Activated T-helper 1 cell treated with anti-CD3 and anti-CD28 coated beads, Interleukin-12 subunit alpha, Interleukin-12 subunit beta, Interleukin-2, Interleukin-4 antibody, amounts not matched to agents 30 ng/mL and 10 ng/mL and 1 ng/mL, durations not matched to agents 14 hours and 24 hours and 36 hours (primary cell): ENCODE data around the gene SKP1. TPM values are rescaled to one million over a fixed set of nuclear protein-coding genes. Genes with fewer than 3 reads are reported as not detected.
A peak's percentile ranks its signal among the peaks of the same experiment; 100 is the strongest.

Source experiments
- DNase-seq: peaks from one replicate; pipeline ENCODE4 v3.0.0; 2021; ENCODE audit warnings: low spot score
- H3K27ac Mint-ChIP-seq: one replicate; pipeline ENCODE4 v1.8.0; 2021; ENCODE audit warnings: mild to moderate bottlenecking, mixed read lengths
- H3K27me3 Mint-ChIP-seq: one replicate; pipeline ENCODE4 v1.8.0; 2022; ENCODE audit warnings: mild to moderate bottlenecking, moderate library complexity, mixed read lengths; ENCODE audit not compliant: insufficient read depth
- H3K36me3 Mint-ChIP-seq: one replicate; pipeline ENCODE4 v1.8.0; 2021; ENCODE audit warnings: low read depth, mixed read lengths
- H3K4me1 Mint-ChIP-seq: one replicate; pipeline ENCODE4 v1.8.0; 2021; ENCODE audit warnings: low read depth, mixed read lengths
- H3K4me3 Mint-ChIP-seq: one replicate; pipeline ENCODE4 v1.8.0; 2021; ENCODE audit warnings: mild to moderate bottlenecking, moderate library complexity, mixed read lengths
- H3K9me3 Mint-ChIP-seq: one replicate; pipeline ENCODE4 v1.8.0; 2021; ENCODE audit warnings: mixed read lengths
- intact Hi-C: fragments of 100-400 bp; cut with micrococcal nuclease; formaldehyde crosslinking; loops from one replicate; pipeline ENCODE4 v1.15.1; 2024
- total RNA-seq: library from RNA; stranded (reverse); gene quantifications from 2 replicates; pipeline ENCODE4 v1.2.3, GENCODE V29; 2022

The SKP1 gene
- total RNA-seq, 1 donor from 2014 or later: 265 TPM

GRCh38 chr5:134103998-134104654 lies 72.6 kb downstream of the SKP1 start:
- no peaks in the 10 kb centered on the region for H3K9me3 Mint-ChIP-seq
- peaks cover 2% of the 10 kb centered on the region for H3K36me3 Mint-ChIP-seq
- peaks cover 57% of the 10 kb centered on the region for H3K4me1 Mint-ChIP-seq
- H3K27ac Mint-ChIP-seq: peak overlapping the region; percentile 82
- H3K27me3 Mint-ChIP-seq: peaks cover 29% of the 10 kb centered on the region
- peak overlapping the region; percentile 15 for H3K4me3 Mint-ChIP-seq
- intact Hi-C loops: loop anchor here (5.0 kb wide), 1 partner anchor 123 kb away; the partner anchor contains the start of gene PPP2CA
- DNase-seq: no peak

- intact Hi-C loops: loop anchor here (5.0 kb wide), 1 partner anchor 124 kb away; the partner anchor contains the start of gene PPP2CA
- Mint-ChIP-seq H3K4me3 (no peak overlapping the region), H3K4me1 (peaks cover 63% of the 10 kb centered on the region), H3K36me3 (peaks cover 2% of the 10 kb centered on the region), H3K27ac (peak overlapping the region; percentile 63), H3K27me3 (peaks cover 29% of the 10 kb centered on the region), H3K9me3 (no peaks in the 10 kb centered on the region)
- no peak for DNase-seq
These were observed 73.4 kb downstream of the SKP1 start for GRCh38 chr5:134103397-134103796.

- DNase-seq: peak; percentile 58
- Mint-ChIP-seq H3K27ac (no peak overlapping the region), H3K36me3 (peaks cover 4% of the 10 kb centered on the region), H3K4me3 (peak overlapping the region; percentile 26), H3K9me3 (no peaks in the 10 kb centered on the region), H3K4me1 (peaks cover 59% of the 10 kb centered on the region), H3K27me3 (peaks cover 36% of the 10 kb centered on the region)
- intact Hi-C loops: loop anchor here (5.0 kb wide), 1 partner anchor 125 kb away; the partner anchor contains the start of gene PPP2CA
These were observed 74.9 kb downstream of the SKP1 start for GRCh38 chr5:134101686-134102439.

DNA sequence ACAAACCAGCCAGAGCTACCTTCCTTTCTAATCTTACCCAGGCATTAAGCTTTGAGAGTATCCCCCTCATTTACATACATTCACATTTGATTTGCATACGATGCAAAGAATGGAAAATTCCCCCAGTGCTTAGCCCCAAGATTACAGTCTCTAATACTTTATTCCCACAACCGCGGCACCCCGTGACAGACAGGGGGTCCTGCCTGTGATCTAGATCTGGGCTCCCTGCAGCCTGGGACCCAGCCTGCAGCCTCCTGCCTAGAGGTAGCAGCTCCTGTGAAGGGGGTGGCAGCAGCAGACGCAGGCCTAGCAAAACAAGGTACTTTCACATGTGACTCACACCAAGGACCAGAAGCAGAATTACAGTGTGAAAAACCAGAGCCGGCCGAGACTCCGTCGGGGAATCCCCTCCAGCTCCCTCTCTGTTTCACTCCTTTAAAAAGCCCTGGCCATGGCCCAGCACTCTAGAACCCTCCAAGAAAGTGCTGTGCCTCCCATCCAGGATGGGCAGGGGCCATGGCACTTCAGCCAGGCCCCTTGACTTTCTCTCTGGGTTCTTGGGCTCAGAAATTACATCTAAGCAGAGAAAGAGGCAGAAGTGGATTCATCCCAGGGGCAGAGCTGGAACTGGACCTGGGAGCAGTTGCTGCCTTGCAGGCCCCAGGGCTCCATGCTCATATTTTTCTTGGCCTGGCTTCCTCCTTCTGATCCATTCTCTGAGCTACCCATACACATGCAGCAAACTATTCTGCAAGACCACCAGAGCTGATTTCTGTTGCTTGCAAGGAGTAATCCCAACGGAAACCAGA lies 76.3 kb downstream of the SKP1 start:
- Mint-ChIP-seq H3K27ac (peak overlapping the region; percentile 73), H3K4me3 (peak overlapping the region; percentile 5), H3K9me3 (no peaks in the 10 kb centered on the region), H3K27me3 (peaks cover 34% of the 10 kb centered on the region), H3K4me1 (peaks cover 55% of the 10 kb centered on the region), H3K36me3 (peaks cover 4% of the 10 kb centered on the region)
- intact Hi-C loops: loop anchor here (1.0 to 5.0 kb wide), 6 partner anchors 11 to 127 kb away; partner anchors contain the start of gene PPP2CA
- DNase-seq: peak; percentile 77

DNA sequence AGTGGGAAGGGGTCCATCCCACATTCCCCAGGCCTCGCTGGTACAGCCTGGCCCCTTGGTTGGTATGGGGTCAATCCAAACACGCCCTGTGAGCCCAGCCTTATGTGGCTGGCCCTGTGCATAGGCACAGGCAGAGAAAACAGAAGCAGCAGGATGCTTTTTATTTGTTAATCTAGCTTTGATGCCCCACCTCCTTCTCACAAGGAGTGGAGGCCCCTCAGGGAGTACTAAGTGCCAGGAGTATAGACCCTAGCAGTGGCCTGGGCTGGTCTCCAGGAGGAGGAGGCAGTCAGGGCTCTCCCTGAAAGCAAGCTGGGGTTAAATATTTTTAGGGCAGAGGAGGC lies 76.8 kb downstream of the SKP1 start:
- peak overlapping the region; percentile 73 for H3K27ac Mint-ChIP-seq
- H3K36me3 Mint-ChIP-seq: peaks cover 2% of the 10 kb centered on the region
- H3K27me3 Mint-ChIP-seq: peaks cover 30% of the 10 kb centered on the region
- intact Hi-C loops: loop anchor here (1.0 to 5.0 kb wide), 6 partner anchors 11 to 127 kb away; partner anchors contain the start of gene PPP2CA
- no peaks in the 10 kb centered on the region for H3K9me3 Mint-ChIP-seq
- H3K4me1 Mint-ChIP-seq: peaks cover 50% of the 10 kb centered on the region
- DNase-seq: no peak
- no peak overlapping the region for H3K4me3 Mint-ChIP-seq

GRCh38 chr5:134099288-134099872 lies 77.4 kb downstream of the SKP1 start:
- Mint-ChIP-seq H3K4me1 (peaks cover 44% of the 10 kb centered on the region), H3K27me3 (peaks cover 28% of the 10 kb centered on the region), H3K4me3 (no peak overlapping the region)

More at GRCh38 chr5:134099288-134099872, 77.4 kb downstream of the SKP1 start:
- Mint-ChIP-seq H3K36me3 (peaks cover 2% of the 10 kb centered on the region), H3K9me3 (no peaks in the 10 kb centered on the region), H3K27ac (no peak overlapping the region)
- intact Hi-C loops: no loop called here
- DNase-seq: no peak

Other genes with a start within 250 kb of the SKP1 start
- gene C5orf15, start 208.3 kb downstream of the SKP1 start, total RNA-seq: 50.0 and 50.8 TPM in 2 replicates
- 440 and 442 TPM in 2 replicates for gene VDAC1, start 172.0 kb downstream of the SKP1 start, total RNA-seq
- 76.3 and 77.2 TPM in 2 replicates for gene TCF7, start 62.3 kb downstream of the SKP1 start, total RNA-seq
- 181 and 183 TPM in 2 replicates for gene PPP2CA, start 49.1 kb upstream of the SKP1 start, total RNA-seq
- gene CDKL3, start 190.2 kb upstream of the SKP1 start, total RNA-seq: 0.67 and 1.5 TPM in 2 replicates
- gene UBE2B, start 194.6 kb upstream of the SKP1 start, total RNA-seq: 98.9 and 108 TPM in 2 replicates
- gene CDKN2AIPNL, start 234.9 kb upstream of the SKP1 start, total RNA-seq: 33.6 and 35.6 TPM in 2 replicates